Measurements from ENCODE around the gene PHF19. TPM values are rescaled to one million over a fixed set of nuclear protein-coding genes. Genes with fewer than 3 reads are reported as not detected.

Gene PHF19
- total RNA-seq, 1 experiment from 2014 or later: 66.8 TPM

DNA sequence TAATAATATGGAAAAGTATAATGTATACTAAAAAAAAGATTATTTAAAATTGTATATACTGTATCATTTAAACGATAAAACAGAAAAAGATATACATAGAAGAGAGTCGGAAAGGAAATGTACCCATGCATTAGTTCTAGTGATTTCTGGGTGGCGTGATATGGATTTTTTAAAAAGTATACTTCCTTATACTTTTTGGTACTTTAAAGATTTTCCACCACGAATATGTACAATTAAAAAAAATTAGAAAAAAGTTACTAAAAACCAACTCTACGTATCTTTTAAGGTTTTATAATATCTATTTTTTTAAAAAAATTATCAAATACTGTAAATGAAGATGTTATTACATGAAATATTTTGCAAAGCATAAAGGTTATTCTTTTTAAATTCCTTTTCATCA is 12.3 kb downstream of the PHF19 start:
- peaks cover 0 to 62% (median 17%) of the 10 kb centered on the region in 3 experiments; a peak in 4 of 7 replicates for H3K36me3 Mint-ChIP-seq (ENCODE audit: insufficient read depth in 1 of 3, low read depth in 3 of 3)
- H3K4me1 Mint-ChIP-seq: peaks cover 11 to 24% of the 10 kb centered on the region in 2 experiments; a peak in 3 of 4 replicates

More for the DNA sequence above, 12.3 kb downstream of the PHF19 start:
- Histone ChIP-seq H4K91ac (ENCODE audit: insufficient read length, low read depth, low read length) (no peak overlapping the region), H2AK5ac (ENCODE audit: insufficient read length, low read length) (no peak overlapping the region), H3K14ac (ENCODE audit: insufficient read depth, low read length) (no peak overlapping the region), H3K27ac (ENCODE audit: insufficient read length, low read depth, low read length) (no peak overlapping the region), H3K4me1 (ENCODE audit: insufficient read depth, low read length) (no peaks in the 10 kb centered on the region), H3K56ac (ENCODE audit: insufficient read length, low read depth, low read length) (no peak overlapping the region), H3K4ac (ENCODE audit: low read depth, low read length) (no peak overlapping the region), H3K18ac (ENCODE audit: insufficient read length, low read depth, low read length) (no peak overlapping the region), H2BK12ac (ENCODE audit: insufficient read length, low read depth, low read length) (no peak overlapping the region), H3K9me3 (ENCODE audit: control insufficient read depth, low read depth, low read length) (no peaks in the 10 kb centered on the region), H2AFZ (ENCODE audit: low read length) (no peak overlapping the region), H2BK15ac (ENCODE audit: low read depth, low read length) (no peak overlapping the region), H3K4me2 (ENCODE audit: insufficient read depth, insufficient read length, low read length) (no peak overlapping the region), H4K5ac (ENCODE audit: insufficient read length, low read depth, low read length) (no peak overlapping the region), H3K27me3 (ENCODE audit: insufficient read depth, low read length) (no peaks in the 10 kb centered on the region), H4K8ac (replicated peaks; ENCODE audit: insufficient read length, low read depth, low read length) (no peak overlapping the region), H2BK120ac (ENCODE audit: low read depth, low read length, poor library complexity, severe bottlenecking) (no peak overlapping the region), H3K9ac (ENCODE audit: extremely low read depth, insufficient read length, low read length) (no peak overlapping the region), H4K20me1 (ENCODE audit: control insufficient read depth, insufficient read depth, insufficient read length) (no peaks in the 10 kb centered on the region), H3K23ac (ENCODE audit: insufficient read length, low read depth, low read length) (no peak overlapping the region), H3K79me1 (ENCODE audit: insufficient read depth, low read depth, low read length, poor library complexity, severe bottlenecking) (no peaks in the 10 kb centered on the region), H3K79me2 (ENCODE audit: insufficient read depth, low read length) (no peaks in the 10 kb centered on the region), H3K23me2 (ENCODE audit: insufficient read length, low read depth, low read length, poor library complexity, severe bottlenecking) (no peaks in the 10 kb centered on the region), H2BK5ac (ENCODE audit: insufficient read length, low read length) (no peak overlapping the region), H3T11ph (ENCODE audit: low read length) (no peak overlapping the region), H2BK20ac (ENCODE audit: low read depth, low read length, poor library complexity, severe bottlenecking) (no peak overlapping the region)
- Mint-ChIP-seq H3K27ac (no peak overlapping the region), H3K27me3 (ENCODE audit: low read depth) (no peaks in the 10 kb centered on the region), H3K4me3 (no peak overlapping the region), H3K9me3 (no peaks in the 10 kb centered on the region)
- TF ChIP-seq, protein P1, sequence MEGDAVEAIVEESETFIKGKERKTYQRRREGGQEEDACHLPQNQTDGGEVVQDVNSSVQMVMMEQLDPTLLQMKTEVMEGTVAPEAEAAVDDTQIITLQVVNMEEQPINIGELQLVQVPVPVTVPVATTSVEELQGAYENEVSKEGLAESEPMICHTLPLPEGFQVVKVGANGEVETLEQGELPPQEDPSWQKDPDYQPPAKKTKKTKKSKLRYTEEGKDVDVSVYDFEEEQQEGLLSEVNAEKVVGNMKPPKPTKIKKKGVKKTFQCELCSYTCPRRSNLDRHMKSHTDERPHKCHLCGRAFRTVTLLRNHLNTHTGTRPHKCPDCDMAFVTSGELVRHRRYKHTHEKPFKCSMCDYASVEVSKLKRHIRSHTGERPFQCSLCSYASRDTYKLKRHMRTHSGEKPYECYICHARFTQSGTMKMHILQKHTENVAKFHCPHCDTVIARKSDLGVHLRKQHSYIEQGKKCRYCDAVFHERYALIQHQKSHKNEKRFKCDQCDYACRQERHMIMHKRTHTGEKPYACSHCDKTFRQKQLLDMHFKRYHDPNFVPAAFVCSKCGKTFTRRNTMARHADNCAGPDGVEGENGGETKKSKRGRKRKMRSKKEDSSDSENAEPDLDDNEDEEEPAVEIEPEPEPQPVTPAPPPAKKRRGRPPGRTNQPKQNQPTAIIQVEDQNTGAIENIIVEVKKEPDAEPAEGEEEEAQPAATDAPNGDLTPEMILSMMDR (conservative IDR thresholded peaks at IDR 0.05): no peak
- no peak for DNase-seq
- WGBS (ENCODE audit: extremely low coverage, insufficient read length, low lambda C conversion rate): no CpG with 5 or more reads among the region's 5 CpGs

Data from H9 (cell line).